ENCODE measurements around the gene COX19. TPM values are rescaled to one million over a fixed set of nuclear protein-coding genes. Genes with fewer than 3 reads are reported as not detected.

Gene COX19
- total RNA-seq, 2 donors from 2014 or later: 2.8 to 5.5 TPM

DNA sequence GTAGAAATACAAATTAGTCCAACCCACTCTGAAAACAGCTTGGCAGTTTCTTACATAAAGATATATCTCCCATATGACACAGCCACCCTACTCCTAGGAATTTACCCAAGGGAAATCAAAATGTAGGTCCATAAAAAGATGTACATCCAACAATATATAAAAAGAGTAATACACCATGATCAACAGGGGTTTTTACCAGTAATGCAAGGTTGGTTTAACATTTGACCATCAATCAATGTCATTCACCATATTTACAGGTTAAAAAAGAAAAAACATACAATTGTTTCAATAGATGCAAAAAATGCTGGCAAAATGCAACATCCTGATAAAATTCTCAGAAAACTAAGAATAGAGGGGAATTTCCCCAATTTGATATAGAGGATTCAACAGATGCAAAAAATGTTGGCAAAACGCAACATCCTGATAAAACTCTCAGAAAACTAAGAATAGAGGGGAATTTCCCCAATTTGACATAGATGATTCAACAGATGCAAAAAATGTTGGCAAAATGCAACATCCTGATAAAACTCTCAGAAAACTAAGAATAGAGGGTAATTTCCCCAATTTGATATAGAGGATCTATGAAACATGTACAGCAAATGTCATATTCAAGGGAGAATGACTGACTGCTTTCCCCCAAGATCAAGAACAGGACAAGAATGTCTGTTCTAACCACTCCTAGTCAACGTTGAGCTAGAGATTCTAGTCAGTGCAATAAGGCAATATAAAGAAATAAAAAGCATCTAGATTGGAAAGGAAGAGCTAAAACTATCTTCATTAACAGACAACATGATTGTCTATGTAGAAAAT is 34.5 kb downstream of the COX19 start:
- Histone ChIP-seq H3K27me3 (no peaks in the 10 kb centered on the region), H3K4me3 (no peak overlapping the region), H3K27ac (no peak overlapping the region), H3K36me3 (no peaks in the 10 kb centered on the region), H3K4me1 (no peaks in the 10 kb centered on the region), H3K9me3 (no peaks in the 10 kb centered on the region)
- DNase-seq (ENCODE audit: low spot score): no peak
- TF ChIP-seq, protein P1, sequence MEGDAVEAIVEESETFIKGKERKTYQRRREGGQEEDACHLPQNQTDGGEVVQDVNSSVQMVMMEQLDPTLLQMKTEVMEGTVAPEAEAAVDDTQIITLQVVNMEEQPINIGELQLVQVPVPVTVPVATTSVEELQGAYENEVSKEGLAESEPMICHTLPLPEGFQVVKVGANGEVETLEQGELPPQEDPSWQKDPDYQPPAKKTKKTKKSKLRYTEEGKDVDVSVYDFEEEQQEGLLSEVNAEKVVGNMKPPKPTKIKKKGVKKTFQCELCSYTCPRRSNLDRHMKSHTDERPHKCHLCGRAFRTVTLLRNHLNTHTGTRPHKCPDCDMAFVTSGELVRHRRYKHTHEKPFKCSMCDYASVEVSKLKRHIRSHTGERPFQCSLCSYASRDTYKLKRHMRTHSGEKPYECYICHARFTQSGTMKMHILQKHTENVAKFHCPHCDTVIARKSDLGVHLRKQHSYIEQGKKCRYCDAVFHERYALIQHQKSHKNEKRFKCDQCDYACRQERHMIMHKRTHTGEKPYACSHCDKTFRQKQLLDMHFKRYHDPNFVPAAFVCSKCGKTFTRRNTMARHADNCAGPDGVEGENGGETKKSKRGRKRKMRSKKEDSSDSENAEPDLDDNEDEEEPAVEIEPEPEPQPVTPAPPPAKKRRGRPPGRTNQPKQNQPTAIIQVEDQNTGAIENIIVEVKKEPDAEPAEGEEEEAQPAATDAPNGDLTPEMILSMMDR (IDR thresholded peaks at IDR 0.05): no peak

DNA sequence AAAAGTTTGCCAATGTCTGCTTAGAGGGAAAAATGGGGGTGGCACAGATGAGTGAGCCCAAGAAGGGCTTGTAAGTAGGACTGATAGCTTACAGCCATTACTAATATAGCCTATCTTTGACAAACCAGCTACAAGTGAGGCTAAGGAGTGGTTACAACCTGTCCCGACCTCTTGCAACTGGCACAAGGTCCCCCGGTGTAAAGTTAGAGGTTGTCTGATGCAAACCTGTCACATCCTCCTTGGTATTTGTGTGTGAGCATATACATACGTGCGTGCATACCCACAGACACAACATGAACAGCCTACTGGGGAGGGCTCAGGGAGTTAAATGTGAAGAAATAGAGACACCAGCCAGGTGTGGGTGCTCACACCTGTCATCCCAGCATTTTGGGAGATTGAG is 35.5 kb downstream of the COX19 start:
- Histone ChIP-seq H3K36me3 (no peaks in the 10 kb centered on the region), H3K4me1 (no peaks in the 10 kb centered on the region), H3K27me3 (no peaks in the 10 kb centered on the region), H3K27ac (no peak overlapping the region), H3K9me3 (no peaks in the 10 kb centered on the region), H3K4me3 (no peak overlapping the region)
- TF ChIP-seq, protein P1 (IDR thresholded peaks at IDR 0.05): no peak
- DNase-seq (ENCODE audit: low spot score): no peak

DNA sequence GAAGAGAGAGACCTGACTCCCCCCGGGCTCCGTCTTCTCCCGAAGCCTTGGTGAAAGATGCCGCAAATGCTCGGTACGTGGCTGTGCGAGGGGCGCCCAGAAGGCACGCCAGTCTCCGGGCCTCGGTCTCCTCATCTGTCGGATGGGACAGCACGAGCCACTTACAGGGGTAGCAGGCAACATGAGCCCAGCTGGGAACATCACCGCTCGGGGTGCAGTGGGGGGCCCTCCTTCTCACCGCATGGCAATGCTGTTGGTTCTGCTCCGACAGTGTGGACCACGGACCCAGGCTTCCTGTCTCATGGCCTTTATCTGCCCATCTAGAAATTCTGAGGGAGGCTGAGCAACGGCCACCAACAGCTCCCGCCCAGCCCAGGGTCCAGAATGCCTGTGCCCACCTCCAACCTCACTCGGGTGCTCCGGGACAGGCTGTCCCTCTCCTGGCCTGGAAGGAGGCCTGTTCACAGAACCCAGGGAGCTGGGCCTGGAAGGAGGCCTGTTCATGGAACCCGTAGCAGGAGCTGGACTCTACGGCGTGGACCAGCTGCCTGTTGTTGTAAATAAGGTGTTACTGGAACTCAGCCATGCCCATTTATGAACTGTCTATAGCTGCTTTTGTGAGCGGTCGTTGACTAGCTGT is 36.7 kb downstream of the COX19 start:
- H3K27ac ChIP-seq: no peak overlapping the region
- DNase-seq (ENCODE audit: low spot score): no peak
- H3K27me3 ChIP-seq: no peaks in the 10 kb centered on the region
- TF ChIP-seq, protein P1 (IDR thresholded peaks at IDR 0.05): no peak
- H3K36me3 ChIP-seq: no peaks in the 10 kb centered on the region
- H3K9me3 ChIP-seq: no peaks in the 10 kb centered on the region
- H3K4me1 ChIP-seq: no peaks in the 10 kb centered on the region
- H3K4me3 ChIP-seq: no peak overlapping the region

DNA sequence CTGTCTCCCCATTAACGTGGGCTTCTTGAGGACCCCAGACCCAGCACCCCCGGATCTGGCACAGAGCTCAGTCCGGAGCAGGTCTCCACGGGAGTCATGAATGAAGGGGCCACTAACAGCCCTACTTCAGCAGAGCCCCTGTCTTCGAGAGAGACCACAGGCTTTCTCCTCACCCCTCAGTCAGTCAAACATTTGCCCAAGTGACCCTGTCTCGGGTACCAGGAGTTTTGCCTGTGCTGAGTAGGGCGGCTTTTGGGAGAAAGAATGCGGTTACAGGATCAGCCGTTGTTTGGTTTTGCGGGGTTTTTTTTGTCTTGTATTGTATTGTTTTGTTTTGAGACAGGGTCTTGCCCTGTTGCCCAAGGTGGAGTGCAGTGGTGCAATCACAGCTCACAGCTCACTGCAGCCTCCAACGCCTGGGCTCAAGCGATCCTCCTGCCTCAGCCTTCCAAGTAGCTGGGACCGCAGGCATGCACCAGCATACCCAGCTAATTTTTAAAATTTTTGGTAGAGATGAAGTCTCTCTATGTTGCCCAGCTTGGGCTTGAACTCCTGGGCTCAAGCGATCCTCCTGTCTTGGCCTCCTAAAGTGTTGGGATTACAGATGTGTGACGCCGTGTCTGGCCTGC is 37.4 kb downstream of the COX19 start:
- no peaks in the 10 kb centered on the region for H3K9me3 ChIP-seq
- DNase-seq (ENCODE audit: low spot score): no peak
- H3K36me3 ChIP-seq: no peaks in the 10 kb centered on the region
- no peaks in the 10 kb centered on the region for H3K27me3 ChIP-seq
- TF ChIP-seq, protein P1 (IDR thresholded peaks at IDR 0.05): no peak
- H3K4me3 ChIP-seq: no peak overlapping the region
- no peaks in the 10 kb centered on the region for H3K4me1 ChIP-seq
- no peak overlapping the region for H3K27ac ChIP-seq

DNA sequence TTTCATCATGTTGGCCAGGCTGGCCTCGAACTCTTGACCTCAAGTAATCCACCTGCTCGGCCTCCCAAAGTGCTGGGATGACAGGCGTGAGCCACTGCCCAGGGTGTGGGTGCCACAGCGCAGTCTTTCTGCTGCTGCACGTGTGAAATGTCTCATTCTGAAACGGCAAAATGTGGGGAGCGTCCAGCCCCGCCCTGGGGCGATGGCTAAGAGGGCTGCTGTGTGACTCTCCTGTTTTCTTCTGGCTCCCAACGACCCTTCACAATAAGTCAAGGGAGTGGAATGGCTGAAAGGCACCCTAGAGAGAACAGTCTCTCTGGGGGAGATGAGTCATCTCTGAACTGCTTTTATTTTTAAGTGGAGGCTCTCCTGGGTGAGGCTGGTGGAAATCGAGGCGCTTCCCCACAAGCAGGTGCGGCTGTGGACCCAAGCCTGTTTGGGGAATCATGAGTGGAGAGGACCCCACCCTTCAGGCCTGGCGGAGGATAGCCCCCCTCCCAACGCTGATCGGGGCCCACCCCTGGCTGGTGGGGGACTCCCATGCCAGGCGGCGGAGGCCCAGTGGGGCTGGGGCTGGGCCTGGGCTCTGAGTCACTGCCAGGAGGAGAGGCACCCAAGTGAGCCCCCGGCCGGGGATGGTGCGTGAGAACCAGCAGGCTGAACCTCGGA is 38.8 kb downstream of the COX19 start:
- H3K4me3 ChIP-seq: no peak overlapping the region
- H3K27me3 ChIP-seq: no peaks in the 10 kb centered on the region
- TF ChIP-seq, protein P1 (IDR thresholded peaks at IDR 0.05): no peak
- DNase-seq (ENCODE audit: low spot score): no peak
- no peaks in the 10 kb centered on the region for H3K4me1 ChIP-seq
- H3K27ac ChIP-seq: no peak overlapping the region
- H3K36me3 ChIP-seq: no peaks in the 10 kb centered on the region
- no peaks in the 10 kb centered on the region for H3K9me3 ChIP-seq
